ENCODE data around the gene HK1. TPM values are rescaled to one million over a fixed set of nuclear protein-coding genes. Genes with fewer than 3 reads are reported as not detected.
"Not testable (repeated sequence)": the region's sequence is repeated elsewhere in the genome, so short reads cannot be mapped to it uniquely, and the experiment has no call there.

The HK1 gene
- total RNA-seq, 2 experiments from 2014 or later: 126 to 127 TPM

- DNase-seq: no peak
- ChIA-PET CTCF (interaction anchor here (0.5 to 1.2 kb wide), 3 partner anchors 15 to 228 kb away, joined by 3 to 4 read pairs (median 3); no protein-coding TSS in a partner anchor), POLR2A (no interaction called here)
- H3K27me3 Mint-ChIP-seq: peaks cover 7% of the 10 kb centered on the region
- no peaks in the 10 kb centered on the region for H3K36me3 Mint-ChIP-seq (ENCODE audit: low read depth)
- H3K4me1 Mint-ChIP-seq: peaks cover 2% of the 10 kb centered on the region
- H3K9me3 Mint-ChIP-seq: no peaks in the 10 kb centered on the region
- H3K4me3 Mint-ChIP-seq: no peak overlapping the region
- no peak overlapping the region for H3K27ac Mint-ChIP-seq
Observed at GRCh38 chr10:69290993-69291392, 12.7 kb downstream of the HK1 start.

GRCh38 chr10:69292459-69292858 lies 14.2 kb downstream of the HK1 start:
- DNase-seq: no peak
- H3K9me3 Mint-ChIP-seq: no peaks in the 10 kb centered on the region
- peaks cover 2% of the 10 kb centered on the region for H3K4me1 Mint-ChIP-seq
- ChIA-PET POLR2A (no interaction called here), CTCF (interaction anchor here (1.3 kb wide), 1 partner anchor 10 kb away, joined by 3 read pairs; no protein-coding TSS in a partner anchor)
- H3K27me3 Mint-ChIP-seq: peaks cover 3% of the 10 kb centered on the region
- H3K27ac Mint-ChIP-seq: no peak overlapping the region
- no peak overlapping the region for H3K4me3 Mint-ChIP-seq
- no peaks in the 10 kb centered on the region for H3K36me3 Mint-ChIP-seq (ENCODE audit: low read depth)

GRCh38 chr10:69295027-69295636 lies 16.8 kb downstream of the HK1 start:
- H3K4me3 Mint-ChIP-seq: no peak overlapping the region
- no peaks in the 10 kb centered on the region for H3K36me3 Mint-ChIP-seq (ENCODE audit: low read depth)
- peaks cover 2% of the 10 kb centered on the region for H3K4me1 Mint-ChIP-seq
- POLR2A ChIA-PET: no interaction called here
- DNase-seq: no peak
- CTCF ChIA-PET: interaction anchor here (1.1 to 1.9 kb wide), 2 partner anchors 22 to 31 kb away, joined by 3 to 4 read pairs; no protein-coding TSS in a partner anchor
- H3K27ac Mint-ChIP-seq: no peak overlapping the region
- no peaks in the 10 kb centered on the region for H3K9me3 Mint-ChIP-seq
- peaks cover 3% of the 10 kb centered on the region for H3K27me3 Mint-ChIP-seq

- POLR2A ChIA-PET: no interaction called here
Observed at GRCh38 chr10:69303632-69304051, 25.3 kb downstream of the HK1 start.

GRCh38 chr10:69306421-69306820 lies 28.1 kb downstream of the HK1 start:
- H3K4me3 Mint-ChIP-seq: no peak overlapping the region
- no peak overlapping the region for H3K27ac Mint-ChIP-seq
- no peaks in the 10 kb centered on the region for H3K36me3 Mint-ChIP-seq (ENCODE audit: low read depth)
- CTCF ChIA-PET: interaction anchor here (0.7 to 2.9 kb wide), 3 partner anchors 12 to 1033 kb away, joined by 3 to 10 read pairs (median 4); no protein-coding TSS in a partner anchor
- POLR2A ChIA-PET: no interaction called here
- peaks cover 4% of the 10 kb centered on the region for H3K27me3 Mint-ChIP-seq
- no peak for DNase-seq
- no peaks in the 10 kb centered on the region for H3K4me1 Mint-ChIP-seq
- no peaks in the 10 kb centered on the region for H3K9me3 Mint-ChIP-seq

More at GRCh38 chr10:69303632-69304051, 25.3 kb downstream of the HK1 start:
- Mint-ChIP-seq H3K9me3 (no peaks in the 10 kb centered on the region), H3K4me3 (no peak overlapping the region), H3K36me3 (ENCODE audit: low read depth) (no peaks in the 10 kb centered on the region), H3K27me3 (peaks cover 4% of the 10 kb centered on the region), H3K4me1 (no peaks in the 10 kb centered on the region), H3K27ac (no peak overlapping the region)
- CTCF ChIA-PET: interaction anchor here (1.3 kb wide), 1 partner anchor 20 kb away, joined by 7 read pairs; no protein-coding TSS in a partner anchor
- no peak for DNase-seq

- ChIA-PET CTCF (interaction anchor here (1.0 kb wide), 1 partner anchor 17 kb away, joined by 4 read pairs; no protein-coding TSS in a partner anchor), POLR2A (no interaction called here)
- H3K27ac Mint-ChIP-seq: no peak overlapping the region
Observed at GRCh38 chr10:69307434-69307833, 29.1 kb downstream of the HK1 start.

GRCh38 chr10:69308304-69308703 lies 30.0 kb downstream of the HK1 start:
- POLR2A ChIA-PET; H3K9me3 Mint-ChIP-seq; H3K36me3 Mint-ChIP-seq (ENCODE audit: low read depth); H3K27ac Mint-ChIP-seq; H3K4me3 Mint-ChIP-seq; DNase-seq; H3K4me1 Mint-ChIP-seq; H3K27me3 Mint-ChIP-seq: not testable (repeated sequence)
- CTCF ChIA-PET: interaction anchor here (0.6 to 0.7 kb wide), 2 partner anchors 62 to 100 kb away, joined by 3 to 5 read pairs; no protein-coding TSS in a partner anchor

More at GRCh38 chr10:69307434-69307833, 29.1 kb downstream of the HK1 start:
- peaks cover 4% of the 10 kb centered on the region for H3K27me3 Mint-ChIP-seq
- H3K4me1 Mint-ChIP-seq: no peaks in the 10 kb centered on the region
- no peak overlapping the region for H3K4me3 Mint-ChIP-seq
- DNase-seq: no peak
- H3K36me3 Mint-ChIP-seq (ENCODE audit: low read depth): no peaks in the 10 kb centered on the region
- no peaks in the 10 kb centered on the region for H3K9me3 Mint-ChIP-seq

- H3K27me3 Mint-ChIP-seq: peaks cover 4% of the 10 kb centered on the region
- no peak overlapping the region for H3K4me3 Mint-ChIP-seq
- no peaks in the 10 kb centered on the region for H3K36me3 Mint-ChIP-seq (ENCODE audit: low read depth)
- ChIA-PET CTCF (interaction anchor here (0.6 kb wide), 1 partner anchor 97 kb away, joined by 3 read pairs; no protein-coding TSS in a partner anchor), POLR2A (interaction anchor here (0.6 kb wide), 2 partner anchors 9 to 25 kb away, joined by 3 to 9 read pairs; no protein-coding TSS in a partner anchor)
- peaks cover 6% of the 10 kb centered on the region for H3K4me1 Mint-ChIP-seq
- no peak overlapping the region for H3K27ac Mint-ChIP-seq
- DNase-seq: no peak
- no peaks in the 10 kb centered on the region for H3K9me3 Mint-ChIP-seq
Observed at GRCh38 chr10:69311309-69311708, 33.0 kb downstream of the HK1 start.

- ChIA-PET POLR2A (no interaction called here), CTCF (interaction anchor here (0.7 kb wide), 1 partner anchor 837 kb away, joined by 3 read pairs; no protein-coding TSS in a partner anchor)
- DNase-seq: no peak
- no peak overlapping the region for H3K27ac Mint-ChIP-seq
- H3K9me3 Mint-ChIP-seq: no peaks in the 10 kb centered on the region
- H3K27me3 Mint-ChIP-seq: no peaks in the 10 kb centered on the region
- H3K4me1 Mint-ChIP-seq: peaks cover 12% of the 10 kb centered on the region
- no peak overlapping the region for H3K4me3 Mint-ChIP-seq
- H3K36me3 Mint-ChIP-seq (ENCODE audit: low read depth): no peaks in the 10 kb centered on the region
Observed at GRCh38 chr10:69312528-69312927, 34.2 kb downstream of the HK1 start.

GRCh38 chr10:69315100-69315542 lies 36.8 kb downstream of the HK1 start:
- no peak overlapping the region for H3K4me3 Mint-ChIP-seq
- no peak for DNase-seq
- no peak overlapping the region for H3K27ac Mint-ChIP-seq
- H3K4me1 Mint-ChIP-seq: peaks cover 22% of the 10 kb centered on the region
- ChIA-PET CTCF (interaction anchor here (0.9 kb wide), 1 partner anchor 73 kb away, joined by 3 read pairs; no protein-coding TSS in a partner anchor), POLR2A (no interaction called here)
- peaks cover 11% of the 10 kb centered on the region for H3K36me3 Mint-ChIP-seq (ENCODE audit: low read depth)
- H3K27me3 Mint-ChIP-seq: no peaks in the 10 kb centered on the region
- H3K9me3 Mint-ChIP-seq: no peaks in the 10 kb centered on the region

GRCh38 chr10:69315610-69316312 lies 37.5 kb downstream of the HK1 start:
- Mint-ChIP-seq H3K4me3 (no peak overlapping the region), H3K27me3 (no peaks in the 10 kb centered on the region), H3K27ac (peak overlapping the region; percentile 1), H3K4me1 (peaks cover 28% of the 10 kb centered on the region), H3K9me3 (no peaks in the 10 kb centered on the region), H3K36me3 (ENCODE audit: low read depth) (peaks cover 11% of the 10 kb centered on the region)
- POLR2A ChIA-PET: no interaction called here
- CTCF ChIA-PET: interaction anchor here (0.9 to 2.0 kb wide), 3 partner anchors 20 to 93 kb away, joined by 3 to 5 read pairs (median 4); no protein-coding TSS in a partner anchor
- no peak for DNase-seq

- ChIA-PET CTCF (interaction anchor here (0.9 to 2.0 kb wide), 6 partner anchors 20 to 112 kb away, joined by 3 to 5 read pairs (median 3); no protein-coding TSS in a partner anchor), POLR2A (no interaction called here)
- peak overlapping the region; percentile 69 for H3K27ac Mint-ChIP-seq
- peaks cover 16% of the 10 kb centered on the region for H3K36me3 Mint-ChIP-seq (ENCODE audit: low read depth)
- no peaks in the 10 kb centered on the region for H3K9me3 Mint-ChIP-seq
- H3K27me3 Mint-ChIP-seq: no peaks in the 10 kb centered on the region
- peaks cover 35% of the 10 kb centered on the region for H3K4me1 Mint-ChIP-seq
- H3K4me3 Mint-ChIP-seq: no peak overlapping the region
- DNase-seq: no peak
Observed at GRCh38 chr10:69316313-69317059, 38.2 kb downstream of the HK1 start.

Data from activated CD4-positive, alpha-beta T cell treated with anti-CD3 and anti-CD28 coated beads, Interleukin-2, amount 10 ng/mL, durations not matched to agents 7 days and 5 days (primary cell).